Kidney tubule cell (primary cell): ENCODE results near the gene GPR149.
"Not testable (repeated sequence)": the region's sequence is repeated elsewhere in the genome, so short reads cannot be mapped to it uniquely, and the experiment has no call there.

Experiments used
- DNase-seq: peaks from one replicate; pipeline ENCODE4 v3.0.0-alpha.2; 2018; ENCODE audit warnings: low spot score

Gene GPR149, protein sequence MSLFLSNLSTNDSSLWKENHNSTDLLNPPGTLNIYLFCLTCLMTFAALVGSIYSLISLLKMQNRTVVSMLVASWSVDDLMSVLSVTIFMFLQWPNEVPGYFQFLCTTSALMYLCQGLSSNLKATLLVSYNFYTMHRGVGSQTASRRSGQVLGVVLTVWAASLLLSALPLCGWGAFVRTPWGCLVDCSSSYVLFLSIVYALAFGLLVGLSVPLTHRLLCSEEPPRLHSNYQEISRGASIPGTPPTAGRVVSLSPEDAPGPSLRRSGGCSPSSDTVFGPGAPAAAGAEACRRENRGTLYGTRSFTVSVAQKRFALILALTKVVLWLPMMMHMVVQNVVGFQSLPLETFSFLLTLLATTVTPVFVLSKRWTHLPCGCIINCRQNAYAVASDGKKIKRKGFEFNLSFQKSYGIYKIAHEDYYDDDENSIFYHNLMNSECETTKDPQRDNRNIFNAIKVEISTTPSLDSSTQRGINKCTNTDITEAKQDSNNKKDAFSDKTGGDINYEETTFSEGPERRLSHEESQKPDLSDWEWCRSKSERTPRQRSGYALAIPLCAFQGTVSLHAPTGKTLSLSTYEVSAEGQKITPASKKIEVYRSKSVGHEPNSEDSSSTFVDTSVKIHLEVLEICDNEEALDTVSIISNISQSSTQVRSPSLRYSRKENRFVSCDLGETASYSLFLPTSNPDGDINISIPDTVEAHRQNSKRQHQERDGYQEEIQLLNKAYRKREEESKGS

DNA sequence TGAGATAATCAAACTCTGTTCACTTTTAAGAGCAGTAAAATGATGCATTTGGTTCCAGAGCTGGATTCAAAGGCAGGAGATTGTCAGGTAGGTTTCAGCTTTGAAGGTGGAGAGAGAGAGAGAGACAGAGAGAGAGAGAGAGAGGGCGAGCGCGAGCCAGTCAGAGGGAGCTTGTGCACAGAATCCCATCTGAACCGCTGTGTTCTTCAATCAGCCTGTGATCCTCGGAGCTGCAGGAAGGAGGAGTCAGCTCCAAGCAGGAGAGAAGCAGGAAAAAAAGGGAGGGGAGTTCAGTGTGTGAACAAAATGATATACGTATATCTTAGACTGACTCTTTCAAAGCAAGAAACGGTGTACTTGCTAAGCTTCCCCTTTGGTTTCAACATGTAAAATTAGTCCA lies at the start of gene GPR149:
TSS of gene GPR149 (minus strand) at position 177 of the 400 bp plus-strand sequence. CDS start 575 bp downstream, outside the sequence.
- no peak for DNase-seq

DNA sequence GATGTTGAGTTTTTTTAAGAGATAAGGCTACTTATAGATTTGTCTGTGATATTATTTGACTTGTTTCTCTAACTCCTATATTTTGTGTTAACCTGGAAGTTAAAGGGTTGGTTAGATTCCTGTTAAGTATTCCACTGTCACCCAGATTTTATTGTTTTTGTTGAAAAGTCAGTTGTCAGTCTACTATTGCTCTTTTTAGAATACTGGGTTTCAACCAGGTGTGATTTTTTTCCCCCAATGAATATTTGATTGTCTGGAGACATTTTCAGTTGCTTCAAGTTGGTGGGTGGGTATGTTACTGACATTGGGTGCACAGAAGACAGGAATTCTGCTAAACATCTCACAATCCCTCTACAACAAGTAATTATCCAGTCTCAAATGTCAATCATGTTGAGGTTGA lies 43.8 kb upstream of the GPR149 start:
- DNase-seq = no peak

DNA sequence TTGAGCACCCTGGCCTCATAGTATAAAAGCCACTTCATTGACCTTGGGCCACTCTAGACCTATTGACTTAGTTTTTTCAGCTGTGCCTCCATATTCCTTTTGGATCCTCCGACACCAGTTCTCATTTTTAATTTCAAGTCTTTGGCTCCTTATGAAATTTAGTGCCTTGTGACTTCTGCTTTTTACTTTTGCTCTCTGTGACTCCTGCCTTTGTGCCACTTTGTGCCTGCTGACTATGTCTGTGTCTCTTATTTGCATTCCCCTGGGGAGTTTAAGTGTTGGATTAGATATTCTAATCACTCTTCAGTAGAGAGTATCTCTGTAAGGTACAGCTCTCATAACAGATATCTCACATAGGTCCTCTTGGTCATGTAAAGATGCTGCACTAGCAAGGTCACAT lies 39.6 kb upstream of the GPR149 start:
- no peak for DNase-seq

DNA sequence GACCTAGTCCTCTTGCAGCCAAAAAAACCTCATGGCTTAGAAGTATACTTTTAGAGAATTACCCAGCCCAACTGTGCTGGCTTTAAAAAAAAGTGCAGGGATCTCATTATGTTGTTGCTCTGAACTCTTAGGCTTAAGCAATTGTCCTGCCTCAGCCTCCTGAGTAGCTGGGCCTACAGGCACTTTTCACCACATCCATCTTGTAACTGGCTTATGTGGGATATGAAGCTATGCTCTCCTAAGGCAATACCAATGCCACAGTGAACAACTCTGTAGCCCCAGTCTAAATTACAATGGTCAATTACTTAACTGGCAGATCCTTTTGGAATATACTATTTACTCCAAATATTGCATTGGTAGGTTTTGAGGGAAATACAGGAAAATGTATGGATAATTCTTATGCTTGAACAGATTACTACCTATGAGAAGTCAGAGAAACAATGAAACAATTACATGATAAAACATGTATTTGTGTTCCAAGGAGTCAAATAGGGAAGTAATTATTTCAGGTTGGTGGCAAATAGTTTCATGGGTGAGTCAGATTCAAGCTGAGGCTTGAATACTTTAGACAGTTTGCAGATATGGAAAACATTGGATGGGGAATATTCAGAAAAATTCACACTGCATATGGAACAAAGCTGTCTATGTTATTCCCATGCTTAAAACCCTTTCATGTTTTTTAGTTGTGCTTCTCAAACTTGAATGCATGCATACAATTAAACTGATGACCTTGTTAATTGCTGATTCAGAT lies 34.6 kb upstream of the GPR149 start:
- DNase-seq = no peak

DNA sequence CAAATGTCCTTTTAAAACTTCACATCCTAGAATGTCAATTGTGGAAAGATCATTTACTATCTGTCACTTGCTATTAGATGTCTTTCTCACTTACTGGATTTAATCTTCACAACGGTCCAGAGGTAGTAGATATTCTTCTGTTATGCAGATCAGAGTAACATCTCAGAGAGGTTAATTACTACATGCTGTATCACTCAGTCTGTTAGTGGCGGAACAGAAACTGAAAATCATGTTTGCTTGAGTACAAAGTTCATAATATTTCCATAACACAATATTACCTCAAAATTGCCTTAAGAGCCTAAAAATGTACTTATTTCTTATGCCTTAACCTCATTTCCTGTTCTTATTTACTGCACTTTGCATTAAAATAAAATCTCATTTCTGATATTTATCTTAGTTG lies 28.6 kb upstream of the GPR149 start:
- no peak for DNase-seq

DNA sequence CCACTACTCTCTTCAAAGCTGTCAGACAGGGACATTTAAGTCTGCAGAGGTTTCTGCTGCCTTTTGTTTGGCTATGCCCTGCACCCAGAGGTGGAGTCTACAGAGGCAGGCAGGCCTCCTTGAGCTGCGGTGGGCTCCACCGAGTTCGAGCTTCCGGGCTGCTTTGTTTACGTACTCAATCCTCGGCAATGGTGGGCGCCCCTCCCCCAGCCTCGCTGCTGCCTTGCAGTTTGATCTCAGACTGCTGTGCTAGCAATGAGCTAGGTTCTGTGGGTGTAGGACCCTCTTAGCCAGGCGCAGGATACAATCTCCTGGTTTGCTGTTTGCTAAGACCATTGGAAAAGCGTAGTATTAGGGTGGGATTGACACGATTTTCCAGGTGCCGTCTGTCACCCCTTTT lies 9.1 kb upstream of the GPR149 start:
- not testable (repeated sequence) for DNase-seq

DNA sequence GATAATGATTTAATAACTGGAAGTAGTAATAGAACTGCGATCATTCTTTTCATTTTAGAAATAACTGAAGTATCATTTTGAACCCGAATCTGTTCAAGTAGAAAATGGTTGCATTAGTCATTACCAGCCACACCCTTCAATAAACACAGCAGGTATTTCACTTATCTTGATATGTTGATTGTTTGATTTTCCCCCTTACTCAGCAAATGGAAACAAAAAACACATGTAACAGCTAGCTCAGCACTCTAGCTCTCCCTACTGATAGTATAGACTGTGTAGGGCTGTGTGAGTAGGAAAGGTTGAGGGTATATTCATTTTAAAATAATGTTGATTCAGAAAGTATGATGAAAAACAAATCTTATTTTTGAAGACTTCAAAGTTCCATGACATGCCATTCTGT lies 1.1 kb upstream of the GPR149 start:
- DNase-seq = no peak

DNA sequence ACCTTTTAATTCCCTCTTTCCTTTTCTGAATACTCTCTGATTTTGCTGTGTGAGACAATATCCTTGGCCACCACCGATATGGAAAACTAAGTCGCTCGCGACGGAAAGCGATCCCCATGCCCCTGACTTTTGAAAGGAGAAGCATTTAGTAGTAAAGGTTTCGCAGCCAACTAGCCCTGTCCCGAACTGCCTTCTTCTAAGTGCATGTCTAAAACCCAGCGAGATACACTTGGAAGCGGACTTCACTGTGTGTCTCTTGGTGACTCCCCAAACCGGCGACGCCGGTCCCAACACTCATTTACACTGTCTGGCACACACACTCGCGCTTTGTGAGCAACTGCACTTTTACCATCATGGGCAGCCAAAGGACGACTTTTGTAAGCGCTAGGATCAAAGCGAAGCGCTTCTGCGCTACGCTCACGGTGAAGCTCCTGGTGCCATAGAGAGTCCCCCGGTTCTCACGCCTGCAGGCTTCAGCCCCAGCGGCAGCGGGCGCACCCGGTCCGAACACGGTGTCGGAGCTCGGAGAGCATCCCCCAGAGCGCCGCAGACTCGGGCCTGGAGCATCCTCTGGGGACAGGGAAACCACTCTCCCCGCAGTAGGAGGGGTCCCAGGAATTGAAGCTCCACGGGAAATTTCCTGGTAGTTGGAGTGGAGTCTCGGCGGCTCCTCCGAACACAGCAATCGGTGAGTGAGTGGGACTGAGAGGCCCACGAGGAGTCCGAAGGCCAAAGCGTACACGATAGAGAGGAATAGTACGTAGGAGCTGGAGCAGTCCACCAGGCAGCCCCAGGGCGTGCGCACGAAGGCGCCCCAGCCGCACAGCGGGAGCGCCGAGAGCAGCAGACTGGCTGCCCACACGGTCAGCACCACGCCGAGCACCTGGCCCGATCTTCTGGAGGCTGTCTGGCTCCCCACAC lies 1.4 kb downstream of the GPR149 start:
- DNase-seq = no peak

DNA sequence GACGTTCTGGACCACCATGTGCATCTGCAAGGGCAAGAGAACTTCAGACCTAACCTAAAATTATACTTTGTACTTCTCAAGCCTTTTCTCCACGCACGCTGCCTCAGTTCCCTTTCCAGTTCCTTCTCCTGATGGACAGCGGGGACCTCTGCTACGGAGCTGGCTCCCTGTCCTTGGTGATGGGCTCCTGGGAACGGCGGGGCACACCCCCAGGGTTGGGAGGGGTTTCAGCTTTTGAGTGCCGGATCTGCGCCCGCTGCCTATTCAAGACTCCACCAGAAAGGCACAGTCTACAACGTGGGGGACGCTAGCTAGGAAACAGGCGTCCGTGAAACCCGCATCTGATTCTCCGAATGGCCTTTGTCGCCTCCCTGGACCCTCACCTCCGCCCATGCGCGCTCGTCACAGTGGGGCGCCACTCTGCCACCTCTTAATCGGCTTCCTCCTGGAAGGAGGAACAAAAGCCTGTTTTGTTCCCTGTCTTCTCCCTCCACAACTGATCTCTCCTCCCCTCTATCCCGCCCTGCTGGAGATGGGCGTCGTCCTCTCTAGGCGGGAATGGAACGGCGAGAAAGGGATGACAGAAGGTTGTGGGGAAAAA lies 2.2 kb downstream of the GPR149 start:
- no peak for DNase-seq

DNA sequence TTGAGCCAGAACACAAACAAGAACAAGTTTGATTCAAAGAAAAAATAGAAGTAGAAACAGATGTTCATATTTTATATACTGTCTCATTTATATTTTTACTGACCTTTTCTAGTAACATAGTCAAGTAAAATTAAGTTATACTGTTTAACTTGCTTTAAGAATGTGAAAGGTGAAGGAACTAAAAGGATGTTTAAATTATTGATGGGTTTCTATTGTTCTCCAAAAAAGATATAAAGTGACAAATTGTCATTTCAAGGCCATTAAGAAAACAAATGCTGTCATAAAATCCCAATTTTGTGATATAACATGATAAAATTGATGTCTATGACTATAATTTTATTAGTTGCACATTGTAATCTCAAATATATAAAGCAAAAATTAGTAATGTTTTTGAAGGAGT lies 7.3 kb downstream of the GPR149 start:
- DNase-seq = no peak

DNA sequence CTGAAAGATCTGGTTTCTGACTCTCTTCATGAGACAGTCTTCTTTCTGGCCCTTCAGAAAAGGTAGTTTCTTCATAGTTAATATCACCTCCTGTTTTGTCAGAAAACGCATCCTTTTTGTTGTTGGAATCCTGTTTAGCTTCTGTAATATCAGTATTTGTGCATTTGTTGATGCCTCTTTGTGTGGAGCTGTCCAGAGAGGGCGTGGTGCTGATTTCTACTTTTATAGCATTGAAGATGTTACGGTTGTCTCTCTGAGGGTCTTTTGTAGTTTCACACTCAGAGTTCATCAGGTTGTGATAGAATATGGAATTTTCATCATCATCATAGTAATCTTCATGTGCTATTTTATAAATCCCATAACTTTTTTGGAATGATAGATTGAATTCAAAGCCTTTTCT lies 8.9 kb downstream of the GPR149 start:
- DNase-seq = no peak

DNA sequence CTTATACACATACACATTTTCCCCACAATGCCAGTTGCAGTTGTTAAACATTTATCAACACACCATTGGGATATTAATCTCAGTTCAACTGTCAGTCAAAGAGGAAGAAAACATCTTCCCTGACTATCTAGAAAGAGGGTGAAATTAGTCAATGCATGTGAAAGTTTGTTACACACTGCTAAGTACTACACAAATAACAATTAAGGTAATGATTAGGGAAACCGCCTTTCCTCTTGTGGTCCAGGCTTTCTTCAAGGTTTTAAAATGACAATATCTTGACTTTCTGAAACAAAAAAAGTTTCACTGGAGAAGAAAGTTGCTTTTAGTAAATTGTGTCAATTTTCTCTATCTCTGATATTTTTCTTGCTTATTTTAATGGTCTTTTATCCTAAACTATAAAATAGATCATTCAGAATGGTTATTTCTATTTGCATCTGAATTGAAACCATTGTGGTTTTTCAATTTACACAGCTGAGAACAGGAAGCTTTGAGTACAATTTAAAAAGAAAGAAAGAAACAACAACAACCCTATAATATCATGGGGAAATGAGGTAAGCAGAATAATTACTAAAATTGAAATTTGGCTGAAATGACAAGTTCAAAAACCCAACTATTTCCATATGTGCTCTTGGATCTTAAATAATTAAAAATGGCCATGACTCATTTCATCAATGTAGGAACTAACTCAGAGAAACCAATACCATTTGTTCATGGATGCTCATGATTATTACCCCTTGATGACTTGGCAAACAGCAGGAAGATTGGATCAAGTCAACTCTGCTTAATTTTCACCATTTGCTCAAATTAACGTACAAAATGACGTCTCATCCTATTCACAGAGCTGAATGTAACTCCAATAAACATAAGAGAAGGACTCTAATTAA lies 31.7 kb downstream of the GPR149 start:
- DNase-seq = no peak

DNA sequence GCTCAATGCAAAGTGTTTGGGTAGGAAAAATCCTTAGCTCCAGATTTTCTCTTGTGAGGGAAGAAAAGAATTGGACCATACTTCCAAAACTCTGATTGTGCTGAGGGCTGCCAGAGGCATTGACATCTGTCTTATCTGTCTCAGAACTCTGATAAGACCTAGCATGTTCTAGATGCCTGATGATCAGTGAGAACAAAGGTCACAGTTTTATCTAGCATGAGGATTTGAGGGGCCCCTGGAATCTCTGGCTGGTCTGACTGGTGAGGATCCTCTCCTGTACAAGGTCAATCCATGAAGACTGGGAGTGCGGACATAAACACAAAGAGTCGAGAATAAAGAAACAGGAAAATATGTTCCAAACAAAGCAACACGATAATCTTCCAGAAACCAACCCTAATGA lies 40.1 kb downstream of the GPR149 start:
- DNase-seq = no peak

DNA sequence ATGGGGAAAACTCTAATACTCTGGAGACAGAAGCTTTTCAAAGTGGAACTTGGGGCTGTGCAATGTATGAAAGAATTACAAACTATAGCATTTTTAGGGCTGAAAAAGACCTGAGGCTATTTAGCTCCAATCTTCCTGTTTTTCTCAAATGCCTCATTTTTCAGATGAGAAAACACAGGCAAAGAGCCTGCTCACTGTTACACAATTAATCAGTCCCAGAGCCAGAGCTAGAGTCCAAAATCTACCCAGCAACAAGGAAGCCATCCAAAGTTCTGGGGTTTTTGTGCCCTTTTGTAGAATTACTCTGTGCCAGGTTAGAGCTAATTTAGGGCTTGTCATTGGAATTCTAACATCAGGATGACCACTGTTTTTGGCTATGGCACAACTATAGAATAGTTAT lies 45.5 kb downstream of the GPR149 start:
- DNase-seq = no peak

DNA sequence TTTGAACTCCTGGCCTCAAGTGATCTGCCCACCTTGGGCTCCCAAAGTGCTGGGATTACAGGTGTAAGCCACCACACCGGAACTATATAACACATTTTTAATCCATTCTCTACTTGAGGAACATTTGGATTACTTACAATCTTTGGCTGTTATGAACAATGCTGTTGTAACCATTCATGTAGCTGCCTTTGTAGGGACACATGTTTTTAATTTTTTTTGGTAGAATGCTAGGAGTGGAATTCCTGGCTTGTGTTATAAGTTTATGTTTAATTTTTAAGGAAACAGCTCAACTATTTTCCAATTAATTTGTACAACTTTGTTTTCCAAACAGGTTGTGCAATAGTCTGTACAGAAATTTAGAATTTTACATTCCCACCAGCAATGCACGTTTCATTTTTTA lies 51.7 kb downstream of the GPR149 start:
- no peak for DNase-seq

DNA sequence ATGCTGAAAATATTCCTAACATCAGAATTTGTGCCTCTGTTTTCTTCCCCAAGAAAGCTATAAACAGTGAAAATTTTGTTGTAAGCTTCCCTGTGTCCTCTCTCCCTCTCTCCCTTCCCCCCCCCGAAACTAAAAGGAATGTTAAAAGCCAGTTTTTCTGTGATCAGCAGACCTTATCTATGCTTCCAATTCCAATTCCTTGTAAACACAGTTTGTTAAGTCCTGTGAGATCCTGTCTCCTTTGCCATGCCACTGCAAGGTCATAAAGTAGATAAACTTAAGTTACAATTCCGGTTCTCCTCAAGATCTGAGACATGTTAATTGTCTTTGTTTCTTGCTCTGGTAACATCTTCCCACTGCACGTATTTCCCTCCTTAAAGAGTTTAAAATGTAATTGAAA lies 62.8 kb downstream of the GPR149 start:
- no peak for DNase-seq

DNA sequence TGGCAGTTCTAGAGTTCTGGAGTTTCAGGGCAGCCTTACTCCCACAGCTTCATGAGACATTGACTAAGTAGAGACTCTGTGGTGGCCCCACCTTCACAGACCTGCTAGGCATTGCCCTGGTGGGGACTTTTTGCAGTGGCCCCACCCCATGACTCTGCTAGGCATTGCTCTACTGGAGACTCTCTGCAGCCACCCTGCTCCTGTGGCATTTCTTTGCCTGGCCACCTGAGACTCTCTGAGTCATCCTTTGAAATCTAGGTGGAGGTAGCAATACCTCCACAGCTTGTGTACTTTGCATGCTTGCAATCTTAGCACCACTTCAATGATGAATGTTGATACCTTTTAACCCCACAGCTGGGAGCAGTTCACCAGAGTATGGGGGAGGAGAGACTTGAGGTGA lies 65.1 kb downstream of the GPR149 start:
- DNase-seq = peak; percentile 44

DNA sequence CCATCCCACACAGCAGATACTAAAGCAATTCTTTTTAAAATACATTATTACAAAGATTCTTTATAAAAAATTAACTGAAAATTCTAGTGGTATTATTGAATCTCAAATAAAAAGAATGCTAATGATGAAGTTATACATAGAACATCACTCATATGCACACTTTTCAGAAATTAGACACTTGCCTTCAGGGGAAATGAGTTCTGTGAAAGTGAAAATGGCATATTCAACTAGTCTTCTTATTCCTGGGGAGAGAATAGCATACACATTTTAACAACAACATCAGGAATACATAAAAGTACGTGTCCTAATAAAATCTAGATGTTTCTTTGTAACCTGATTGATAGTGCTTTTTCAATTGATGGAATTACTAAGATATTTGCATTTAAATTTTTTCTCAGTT lies 68.9 kb downstream of the GPR149 start:
- no peak for DNase-seq

DNA sequence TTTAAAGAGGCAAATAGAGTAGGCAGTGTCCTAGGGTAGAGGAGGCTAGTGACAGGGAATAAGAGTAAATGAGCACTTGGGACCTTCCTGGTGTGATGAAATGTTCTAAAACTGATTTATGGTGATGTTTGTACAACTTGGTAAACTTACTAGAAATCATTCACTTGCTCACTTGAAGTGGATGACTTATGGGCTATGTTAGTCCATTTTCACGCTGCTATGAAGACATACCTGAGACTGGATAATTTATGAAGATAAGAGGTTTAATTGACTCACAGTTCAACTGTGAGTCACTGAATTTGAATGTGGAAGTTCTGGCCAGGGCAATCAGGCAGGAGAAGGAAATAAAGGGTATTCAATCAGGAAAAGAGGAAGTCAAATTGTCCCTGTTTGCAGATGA lies 74.0 kb downstream of the GPR149 start:
- peak; percentile 85 for DNase-seq

DNA sequence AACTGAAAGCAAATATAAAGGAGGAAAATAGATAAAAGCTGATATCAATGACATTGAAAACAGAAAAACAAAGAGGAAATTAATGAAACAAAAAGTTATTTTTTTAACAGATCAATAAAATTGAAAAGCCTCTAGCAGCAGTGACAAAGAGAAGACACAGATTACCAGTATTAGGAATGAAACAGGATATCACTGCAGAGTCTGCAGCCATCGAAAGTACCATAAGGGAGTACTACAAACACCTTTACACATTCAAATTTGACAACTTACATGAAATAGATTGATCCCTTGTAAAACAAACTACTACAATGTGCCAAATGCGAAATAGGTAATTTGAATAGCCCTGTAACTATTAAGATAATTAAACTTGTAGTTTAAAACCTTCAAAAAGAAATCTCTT lies 80.8 kb downstream of the GPR149 start:
- no peak for DNase-seq
